ENCODE measurements around the gene APRT.

APRT gene

GRCh38 chr16:88783391-88784073 is 28.2 kb downstream of the APRT start:
- no peak for TF ChIP-seq EZH2 (IDR thresholded peaks at IDR 0.05; ENCODE audit: borderline replicate concordance, low read length)
- TF ChIP-seq, protein P1, sequence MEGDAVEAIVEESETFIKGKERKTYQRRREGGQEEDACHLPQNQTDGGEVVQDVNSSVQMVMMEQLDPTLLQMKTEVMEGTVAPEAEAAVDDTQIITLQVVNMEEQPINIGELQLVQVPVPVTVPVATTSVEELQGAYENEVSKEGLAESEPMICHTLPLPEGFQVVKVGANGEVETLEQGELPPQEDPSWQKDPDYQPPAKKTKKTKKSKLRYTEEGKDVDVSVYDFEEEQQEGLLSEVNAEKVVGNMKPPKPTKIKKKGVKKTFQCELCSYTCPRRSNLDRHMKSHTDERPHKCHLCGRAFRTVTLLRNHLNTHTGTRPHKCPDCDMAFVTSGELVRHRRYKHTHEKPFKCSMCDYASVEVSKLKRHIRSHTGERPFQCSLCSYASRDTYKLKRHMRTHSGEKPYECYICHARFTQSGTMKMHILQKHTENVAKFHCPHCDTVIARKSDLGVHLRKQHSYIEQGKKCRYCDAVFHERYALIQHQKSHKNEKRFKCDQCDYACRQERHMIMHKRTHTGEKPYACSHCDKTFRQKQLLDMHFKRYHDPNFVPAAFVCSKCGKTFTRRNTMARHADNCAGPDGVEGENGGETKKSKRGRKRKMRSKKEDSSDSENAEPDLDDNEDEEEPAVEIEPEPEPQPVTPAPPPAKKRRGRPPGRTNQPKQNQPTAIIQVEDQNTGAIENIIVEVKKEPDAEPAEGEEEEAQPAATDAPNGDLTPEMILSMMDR (IDR thresholded peaks at IDR 0.05; ENCODE audit: low read length): no peak
- Histone ChIP-seq H3K27ac (ENCODE audit: low read depth, low read length, poor library complexity, severe bottlenecking) (no peak overlapping the region), H2AFZ (ENCODE audit: low read length) (no peak overlapping the region), H3K9me2 (ENCODE audit: low read depth, low read length) (no peaks in the 10 kb centered on the region), H3K27me3 (ENCODE audit: insufficient read depth, low read length) (peaks cover 10% of the 10 kb centered on the region), H3K9ac (ENCODE audit: low read length) (no peak overlapping the region), H3K4me1 (ENCODE audit: insufficient read depth, low read length, severe bottlenecking) (peaks cover 28% of the 10 kb centered on the region), H3K79me2 (ENCODE audit: insufficient read depth, low read length) (no peaks in the 10 kb centered on the region), H3K4me2 (ENCODE audit: low read length) (peak overlapping the region; percentile 65), H3K4me3 (ENCODE audit: low read depth, low read length, poor library complexity, severe bottlenecking) (peak overlapping the region; percentile 63), H3K36me3 (ENCODE audit: insufficient read depth, low read length) (no peaks in the 10 kb centered on the region), H3F3A (ENCODE audit: insufficient read depth, low read length) (peaks cover 12% of the 10 kb centered on the region), H3K9me3 (ENCODE audit: low read length) (no peaks in the 10 kb centered on the region), H4K20me1 (ENCODE audit: insufficient read depth, low read length) (no peaks in the 10 kb centered on the region)

DNA sequence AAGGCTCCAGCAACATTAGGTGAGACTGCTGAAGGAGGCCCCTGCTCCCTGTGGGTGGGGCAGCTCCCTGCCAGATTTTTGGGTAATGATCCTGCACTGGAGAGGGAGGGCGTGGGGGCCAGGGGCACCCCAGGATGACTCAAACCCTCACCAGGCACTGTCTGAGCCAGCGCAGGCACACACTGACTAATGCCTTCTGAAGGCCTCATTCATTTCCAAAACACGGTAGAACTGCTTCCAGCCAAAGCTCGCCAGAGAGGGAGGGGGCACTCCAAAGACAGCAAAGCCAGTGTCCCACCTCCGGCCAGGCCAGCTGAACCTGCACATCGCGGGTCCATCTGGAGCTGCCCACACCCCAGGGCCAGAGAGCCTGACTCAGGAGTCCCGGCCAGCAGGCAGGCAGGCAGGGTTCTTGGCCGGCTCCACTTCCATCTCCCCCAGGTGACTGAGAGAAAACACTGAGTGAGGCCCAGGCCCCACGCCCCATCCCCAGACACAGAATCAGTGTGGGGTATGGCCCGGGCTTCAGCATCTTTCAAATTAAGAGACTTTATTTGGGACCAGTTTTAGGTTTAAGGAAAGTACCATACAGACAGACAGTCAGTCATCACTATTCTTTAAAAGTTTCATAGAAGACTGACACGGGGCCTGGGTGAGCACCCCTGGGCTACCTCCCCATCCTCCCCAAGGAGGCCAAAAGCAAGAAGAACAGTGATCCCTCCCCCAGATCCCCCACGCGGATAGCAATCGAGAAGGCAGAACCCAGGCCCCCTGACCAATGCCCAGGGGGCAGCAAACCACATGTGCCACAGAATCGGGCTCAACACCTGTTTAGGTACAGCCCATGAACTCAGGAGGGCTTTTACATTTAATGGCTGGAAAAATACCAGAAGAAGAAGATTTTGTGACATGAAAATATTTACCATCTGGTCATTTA is 29.0 kb downstream of the APRT start:
- Histone ChIP-seq H3K79me2 (ENCODE audit: insufficient read depth, low read length) (no peaks in the 10 kb centered on the region), H3K9me3 (ENCODE audit: low read length) (no peaks in the 10 kb centered on the region), H3F3A (ENCODE audit: insufficient read depth, low read length) (peaks cover 12% of the 10 kb centered on the region), H2AFZ (ENCODE audit: low read length) (no peak overlapping the region), H3K4me2 (ENCODE audit: low read length) (0 out of 2 replicates have a peak overlapping the region, but pooled peaks have one; percentile 65), H4K20me1 (ENCODE audit: insufficient read depth, low read length) (no peaks in the 10 kb centered on the region), H3K4me1 (ENCODE audit: insufficient read depth, low read length, severe bottlenecking) (peaks cover 28% of the 10 kb centered on the region), H3K4me3 (ENCODE audit: low read depth, low read length, poor library complexity, severe bottlenecking) (no peak overlapping the region), H3K9me2 (ENCODE audit: low read depth, low read length) (no peaks in the 10 kb centered on the region), H3K36me3 (ENCODE audit: insufficient read depth, low read length) (no peaks in the 10 kb centered on the region), H3K27me3 (ENCODE audit: insufficient read depth, low read length) (peaks cover 11% of the 10 kb centered on the region), H3K27ac (ENCODE audit: low read depth, low read length, poor library complexity, severe bottlenecking) (no peak overlapping the region), H3K9ac (ENCODE audit: low read length) (no peak overlapping the region)
- no peak for TF ChIP-seq EZH2 (IDR thresholded peaks at IDR 0.05; ENCODE audit: borderline replicate concordance, low read length)
- TF ChIP-seq, protein P1 (IDR thresholded peaks at IDR 0.05; ENCODE audit: low read length): no peak

DNA sequence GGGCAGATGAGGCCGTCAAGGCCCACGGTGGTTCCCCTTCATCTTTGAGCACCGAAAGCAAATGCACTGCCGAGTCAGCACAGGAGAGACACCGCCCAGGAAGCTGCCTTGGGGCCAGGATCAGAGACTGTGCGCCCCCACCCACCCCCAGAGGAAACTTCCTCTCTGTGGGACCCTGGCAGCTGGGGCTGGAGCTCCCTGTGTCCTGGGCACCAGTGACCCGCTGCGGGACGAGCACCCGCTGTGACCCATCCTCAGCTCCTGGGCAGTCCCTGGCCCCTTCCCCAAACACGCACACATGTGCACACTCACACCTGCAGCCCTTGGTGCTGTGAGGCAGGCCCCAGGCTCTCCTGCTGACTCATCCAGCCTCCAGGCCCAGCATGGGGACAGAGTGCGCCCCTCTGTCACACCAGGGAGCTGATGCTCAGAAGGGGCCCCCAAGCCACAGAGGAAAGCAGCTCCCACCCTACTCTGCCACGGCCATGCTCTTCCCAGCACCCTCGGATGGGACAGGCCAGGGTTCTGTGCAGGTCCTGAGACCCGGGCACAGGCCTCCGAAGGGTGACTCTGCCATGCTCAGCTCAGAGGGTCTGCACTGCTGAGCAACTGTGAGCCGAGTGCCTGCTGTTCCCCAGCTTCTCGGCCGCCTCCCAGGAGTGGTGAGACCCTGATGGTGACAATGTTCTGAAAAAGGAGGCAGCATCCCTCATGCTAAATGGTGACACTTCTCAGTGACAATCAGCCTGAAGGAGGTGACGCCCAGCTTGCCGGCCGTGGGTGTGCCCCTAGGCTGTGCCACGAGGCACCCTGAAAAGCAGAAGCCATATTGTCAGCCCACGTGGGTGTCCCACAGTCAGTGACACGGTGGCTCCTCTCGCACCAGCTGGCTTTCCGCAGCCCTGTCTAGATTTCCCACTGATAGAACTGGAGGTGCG is 30.3 kb downstream of the APRT start:
- Histone ChIP-seq H3K36me3 (ENCODE audit: insufficient read depth, low read length) (no peaks in the 10 kb centered on the region), H3K4me3 (ENCODE audit: low read depth, low read length, poor library complexity, severe bottlenecking) (no peak overlapping the region), H3K4me2 (ENCODE audit: low read length) (no peak overlapping the region), H3K79me2 (ENCODE audit: insufficient read depth, low read length) (no peaks in the 10 kb centered on the region), H3K27me3 (ENCODE audit: insufficient read depth, low read length) (peaks cover 13% of the 10 kb centered on the region), H2AFZ (ENCODE audit: low read length) (no peak overlapping the region), H3K27ac (ENCODE audit: low read depth, low read length, poor library complexity, severe bottlenecking) (no peak overlapping the region), H3K9me2 (ENCODE audit: low read depth, low read length) (no peaks in the 10 kb centered on the region), H3K9me3 (ENCODE audit: low read length) (no peaks in the 10 kb centered on the region), H3K4me1 (ENCODE audit: insufficient read depth, low read length, severe bottlenecking) (peaks cover 28% of the 10 kb centered on the region), H3K9ac (ENCODE audit: low read length) (no peak overlapping the region), H3F3A (ENCODE audit: insufficient read depth, low read length) (peaks cover 9% of the 10 kb centered on the region), H4K20me1 (ENCODE audit: insufficient read depth, low read length) (no peaks in the 10 kb centered on the region)
- TF ChIP-seq, protein P1 (IDR thresholded peaks at IDR 0.05; ENCODE audit: low read length): no peak
- no peak for TF ChIP-seq EZH2 (IDR thresholded peaks at IDR 0.05; ENCODE audit: borderline replicate concordance, low read length)

Measured in OCI-LY1 (cell line).